Activated gamma-delta T cell treated with anti-CD3 and anti-CD28 coated beads, Interleukin-2, amount 50 U/mL, for 16 hours (primary cell): Measurements from ENCODE around the gene KIF2C.
A peak's percentile ranks its signal among the peaks of the same experiment; 100 is the strongest.
"Not testable (repeated sequence)": the region's sequence is repeated elsewhere in the genome, so short reads cannot be mapped to it uniquely, and the experiment has no call there.

Experiments
- DNase-seq: peaks from one replicate; pipeline ENCODE4 v3.0.0-alpha.2; 2020; ENCODE audit warnings: low read depth

Gene KIF2C

DNA sequence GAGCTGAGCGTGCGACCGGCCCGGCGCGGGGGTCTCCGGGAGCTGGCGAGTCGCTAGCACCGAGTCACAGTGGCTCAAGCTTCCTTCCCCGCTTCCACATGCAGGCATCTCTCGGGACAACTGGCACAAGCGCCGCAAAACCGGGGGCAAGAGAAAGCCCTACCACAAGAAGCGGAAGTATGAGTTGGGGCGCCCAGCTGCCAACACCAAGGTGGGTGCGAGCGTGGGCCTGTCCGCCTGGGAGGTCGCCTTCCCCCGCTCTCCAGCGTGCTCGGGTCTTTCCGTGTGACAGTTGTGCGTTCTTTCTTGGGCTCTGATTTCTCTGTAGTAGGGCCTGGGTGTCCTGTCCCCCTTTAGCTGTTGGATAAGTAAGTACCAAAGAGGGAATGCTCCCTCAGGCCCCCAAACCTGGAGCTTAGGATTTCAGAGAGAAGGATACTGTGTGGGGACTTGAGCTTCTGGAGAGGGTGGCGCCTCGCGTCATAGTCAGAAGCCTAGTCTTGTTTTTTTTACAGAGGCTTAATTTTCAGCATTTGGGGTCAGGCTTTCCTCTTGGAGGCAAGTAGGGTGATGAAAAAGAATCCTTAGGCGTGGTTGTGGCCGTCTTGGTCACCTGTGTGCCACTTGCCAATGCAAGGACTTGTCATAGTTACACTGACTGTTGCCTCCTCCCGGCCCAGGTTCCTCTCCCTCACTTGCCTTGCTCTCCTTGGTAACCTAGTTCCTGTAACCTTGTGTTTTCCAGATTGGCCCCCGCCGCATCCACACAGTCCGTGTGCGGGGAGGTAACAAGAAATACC lies 36.5 kb downstream of the KIF2C start:
- peak; percentile 18 for DNase-seq

GRCh38 chr1:44776730-44777068 lies 37.1 kb downstream of the KIF2C start:
- DNase-seq, result no peak

GRCh38 chr1:44777547-44777946 lies 37.9 kb downstream of the KIF2C start:
- no peak for DNase-seq

GRCh38 chr1:44777969-44778635 lies 38.5 kb downstream of the KIF2C start:
- no peak for DNase-seq

GRCh38 chr1:44778705-44779576 lies 39.3 kb downstream of the KIF2C start:
- no peak for DNase-seq

- no peak for DNase-seq
Observed at GRCh38 chr1:44780583-44781121, 41.0 kb downstream of the KIF2C start.

- no peak for DNase-seq
Observed at GRCh38 chr1:44783697-44784093, 44.1 kb downstream of the KIF2C start.

DNA sequence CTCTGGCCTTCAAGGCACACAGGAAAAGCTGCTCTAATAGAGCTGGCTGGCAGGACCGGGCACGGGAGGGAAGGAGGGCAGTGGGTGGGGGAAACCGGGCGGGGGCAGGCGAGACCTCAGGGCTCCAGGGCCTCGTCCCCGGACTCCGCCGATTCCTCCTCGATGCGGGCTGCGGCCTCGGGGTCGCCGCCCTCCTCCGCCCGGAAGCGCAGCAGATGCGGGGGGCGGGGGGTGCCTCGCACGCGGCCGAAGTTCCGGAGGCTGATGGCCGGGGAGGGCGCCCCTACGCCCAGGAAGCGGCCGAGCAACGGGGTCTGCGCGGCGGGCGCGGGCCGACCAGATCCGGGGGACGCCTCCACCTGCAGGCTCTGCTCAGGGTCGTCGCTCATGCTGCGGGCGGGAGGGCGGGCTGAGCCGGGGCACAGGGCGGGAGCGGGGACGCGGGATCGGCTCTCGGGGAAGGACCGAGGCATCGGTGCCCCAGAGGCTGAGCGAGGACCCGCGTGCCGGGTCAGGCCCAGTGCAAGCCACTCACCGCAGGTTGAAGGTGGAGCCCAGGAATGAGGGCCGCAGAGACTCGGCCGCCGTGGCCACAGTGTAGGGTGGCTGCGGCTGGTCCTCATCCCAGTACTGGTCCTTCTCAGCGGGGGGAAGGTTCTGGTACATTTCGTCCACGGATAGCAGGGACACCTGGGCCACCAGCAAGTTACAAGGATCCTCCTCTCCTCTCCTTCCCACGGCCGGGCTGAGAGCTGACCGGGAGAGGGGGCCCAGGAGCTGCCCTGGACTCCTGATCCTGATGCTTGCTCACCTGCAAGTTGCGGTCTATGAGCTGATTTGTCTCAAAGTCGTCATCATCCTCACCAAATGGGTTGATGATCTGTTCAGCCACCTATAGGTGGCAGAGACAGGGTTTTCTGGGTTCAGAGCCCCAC lies 44.7 kb downstream of the KIF2C start:
- DNase-seq, result no peak

- DNase-seq, result no peak
Observed at GRCh38 chr1:44785029-44785380, 45.4 kb downstream of the KIF2C start.

- no peak for DNase-seq
Observed at GRCh38 chr1:44785501-44786137, 46.0 kb downstream of the KIF2C start.

- peak; percentile 62 for DNase-seq
Observed at GRCh38 chr1:44786138-44786840, 46.7 kb downstream of the KIF2C start.

- DNase-seq, result no peak
Observed at GRCh38 chr1:44786841-44787426, 47.3 kb downstream of the KIF2C start.

DNA sequence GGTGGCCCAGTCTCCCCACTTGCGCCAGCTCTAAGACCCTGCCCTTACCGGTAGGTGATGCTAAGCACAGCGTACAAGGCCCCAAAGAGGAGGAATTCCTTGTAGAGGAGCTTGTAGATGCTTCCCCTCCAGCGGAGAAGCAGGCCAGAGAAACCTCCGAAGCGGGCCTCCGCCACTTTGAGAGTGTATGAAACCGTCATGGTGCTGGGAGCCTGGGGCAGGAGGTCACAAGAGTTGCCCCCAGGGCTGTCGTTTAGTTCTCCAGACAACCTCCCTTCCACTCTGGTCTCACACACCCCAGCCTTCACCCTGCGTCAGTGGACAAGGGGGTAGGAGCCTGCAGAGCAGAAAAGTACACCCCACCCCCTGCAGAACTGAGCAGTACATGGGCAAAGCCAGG lies 47.9 kb downstream of the KIF2C start:
- no peak for DNase-seq

DNA sequence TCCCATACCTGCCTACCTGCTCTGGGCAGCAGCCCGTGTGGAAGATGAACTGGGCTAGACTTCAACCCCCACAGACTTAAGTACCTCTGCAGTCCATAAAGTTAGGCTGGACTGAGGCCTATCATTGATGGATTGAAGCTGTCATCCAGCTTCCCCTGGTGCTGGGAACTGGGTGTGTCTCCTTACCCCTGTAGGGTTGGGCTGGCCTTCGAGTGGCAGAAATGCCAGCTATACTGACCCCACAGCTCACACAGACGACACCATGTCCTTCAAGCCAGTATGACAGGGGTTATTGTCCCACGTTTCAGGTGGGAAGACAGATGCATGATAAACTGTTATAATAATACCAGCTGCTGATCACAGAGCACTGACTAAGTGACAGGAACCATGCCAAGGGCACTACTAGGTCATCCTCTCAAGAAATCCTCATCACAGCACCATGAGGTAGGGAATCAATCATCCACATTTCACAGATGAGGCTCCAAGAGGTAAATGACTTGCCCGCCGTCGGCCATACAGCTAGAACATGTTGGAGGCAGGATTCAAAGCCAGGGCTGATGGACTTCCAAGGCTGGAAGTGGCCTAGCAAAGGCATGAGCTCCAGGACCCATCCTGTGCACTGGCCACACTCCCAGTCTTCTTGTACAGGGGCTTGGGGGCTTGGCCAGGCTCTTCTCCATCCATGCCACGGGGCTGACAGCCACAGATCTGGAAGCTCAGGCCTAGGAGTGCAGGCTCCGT lies 48.7 kb downstream of the KIF2C start, which contains the start of gene BEST4:
BEST4 (minus strand) TSS at position 51 of the 741 bp plus-strand sequence. CDS start 465 bp downstream, outside the sequence.
- DNase-seq, result no peak

DNA sequence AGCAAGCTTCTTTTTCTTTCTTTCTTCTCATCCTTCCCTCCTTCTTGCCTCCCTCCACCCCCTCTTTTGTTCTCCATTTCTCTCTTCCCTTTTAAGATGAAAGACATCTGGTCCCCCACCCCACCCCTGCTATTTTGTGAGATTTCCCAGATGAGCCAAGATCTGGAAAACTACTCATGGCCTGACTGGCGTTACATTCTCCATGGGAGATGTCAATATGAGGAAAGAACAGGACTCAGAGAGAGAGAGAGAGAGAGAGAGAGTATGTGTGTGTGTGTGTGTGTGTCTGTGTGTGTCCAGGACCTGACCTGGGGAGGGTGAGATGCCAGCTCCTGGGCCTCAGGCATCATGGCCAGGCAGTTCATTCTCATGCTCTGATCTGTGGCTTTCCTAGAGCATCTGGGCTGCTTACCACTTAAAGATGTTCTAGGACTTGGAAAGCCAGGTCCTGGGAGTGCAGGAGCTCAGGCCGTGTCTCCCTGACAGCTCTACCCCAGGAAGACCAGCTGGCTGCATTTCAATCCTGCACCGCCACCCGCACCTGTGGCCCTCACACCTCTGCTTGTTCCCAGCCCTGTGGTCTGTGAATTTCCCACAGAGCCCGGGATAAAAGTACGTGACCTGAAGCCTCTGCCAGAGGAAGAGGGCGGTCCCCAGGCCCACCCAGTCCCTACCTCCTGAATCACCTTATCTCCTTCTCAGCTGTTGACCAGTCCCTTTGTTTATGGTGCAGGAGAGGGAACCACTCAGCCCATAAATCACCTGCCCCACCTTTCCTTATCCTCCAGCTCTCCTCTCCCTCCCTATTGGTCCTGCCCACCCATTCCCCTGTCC lies 51.5 kb downstream of the KIF2C start:
- DNase-seq, result no peak

GRCh38 chr1:44792736-44793502 lies 53.3 kb downstream of the KIF2C start:
- DNase-seq, result no peak

DNA sequence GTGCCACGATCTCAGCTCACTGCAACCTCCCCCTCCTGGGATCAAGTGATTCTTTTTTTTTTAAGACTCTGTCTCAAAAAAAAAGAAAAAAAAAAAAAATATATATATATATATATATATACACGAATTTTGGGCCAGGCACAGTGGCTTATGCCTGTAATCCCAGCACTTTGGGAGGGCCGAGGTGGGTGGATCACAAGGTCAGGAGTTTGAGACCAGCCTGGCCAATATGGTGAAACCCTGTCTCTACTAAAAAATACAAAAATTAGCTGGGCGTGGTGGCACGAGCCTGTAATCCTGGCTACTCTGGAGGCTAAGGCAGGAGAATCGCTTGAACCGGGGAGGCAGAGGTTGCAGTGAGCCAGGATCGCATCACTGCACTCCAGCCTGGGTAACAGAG lies 58.2 kb downstream of the KIF2C start:
- not testable (repeated sequence) for DNase-seq
